Left ventricle myocardium inferior (tissue), 1 donor: ENCODE data around the gene CCDC47. TPM values are rescaled to one million over a fixed set of nuclear protein-coding genes. Genes with fewer than 3 reads are reported as not detected.
A peak's percentile ranks its signal among the peaks of the same experiment; 100 is the strongest.

Source experiments
- DNase-seq: peaks from one replicate; pipeline ENCODE4 v3.0.0-alpha.2; 2020
- H3K27ac ChIP-seq: fragments of 200-600 bp; replicated peaks from 2 replicates; pipeline ENCODE4 v1.8.0; 2021
- H3K27me3 ChIP-seq: fragments of 200-600 bp; 2 replicates; pipeline ENCODE4 v1.8.0; 2021; ENCODE audit warnings: low read depth
- H3K36me3 ChIP-seq: fragments of 200-600 bp; 2 replicates; pipeline ENCODE4 v1.8.0; 2021
- H3K4me1 ChIP-seq: fragments of 200-600 bp; 2 replicates; pipeline ENCODE4 v1.8.0; 2021
- H3K4me3 ChIP-seq: fragments of 200-600 bp; 2 replicates; pipeline ENCODE4 v1.8.0; 2021; ENCODE audit warnings: mild to moderate bottlenecking, moderate library complexity
- H3K9me3 ChIP-seq: fragments of 200-600 bp; replicated peaks from 2 replicates; pipeline ENCODE4 v1.8.0; 2021
- intact Hi-C: fragments of 100-400 bp; cut with micrococcal nuclease; formaldehyde crosslinking; loops from one replicate; pipeline ENCODE4 v1.11.0; 2022
- total RNA-seq: library from RNA; stranded (reverse); fragmentation: NEBNext Ultra II Directional; extraction: Animal tissue kit (Norgen Biotek cat#: 25700); gene quantifications from one replicate; pipeline ENCODE4 v1.2.1, GENCODE V29; 2021
- TF ChIP-seq, protein P1 (sequence below): fragments of 200-600 bp; IDR thresholded peaks from 2 replicates; pipeline ENCODE4 v1.8.0; 2021; ENCODE audit warnings: antibody characterized with exemption, mild to moderate bottlenecking, borderline replicate concordance
- donor health status: DM: no; HTN: yes; CAD: no; lungs with severe emphysema.

The CCDC47 gene
- total RNA-seq, 1 donor from 2014 or later = 79.6 TPM

GRCh38 chr17:63700528-63701455, 72.6 kb downstream of the CCDC47 start:
- Histone ChIP-seq H3K9me3 (no peaks in the 10 kb centered on the region), H3K36me3 (peaks cover 31% of the 10 kb centered on the region), H3K4me1 (peaks cover 41% of the 10 kb centered on the region), H3K27me3 (no peaks in the 10 kb centered on the region), H3K27ac (peak overlapping the region; percentile 82), H3K4me3 (peak overlapping the region; percentile 74)
- intact Hi-C loops = no loop called here
- TF ChIP-seq, protein P1, sequence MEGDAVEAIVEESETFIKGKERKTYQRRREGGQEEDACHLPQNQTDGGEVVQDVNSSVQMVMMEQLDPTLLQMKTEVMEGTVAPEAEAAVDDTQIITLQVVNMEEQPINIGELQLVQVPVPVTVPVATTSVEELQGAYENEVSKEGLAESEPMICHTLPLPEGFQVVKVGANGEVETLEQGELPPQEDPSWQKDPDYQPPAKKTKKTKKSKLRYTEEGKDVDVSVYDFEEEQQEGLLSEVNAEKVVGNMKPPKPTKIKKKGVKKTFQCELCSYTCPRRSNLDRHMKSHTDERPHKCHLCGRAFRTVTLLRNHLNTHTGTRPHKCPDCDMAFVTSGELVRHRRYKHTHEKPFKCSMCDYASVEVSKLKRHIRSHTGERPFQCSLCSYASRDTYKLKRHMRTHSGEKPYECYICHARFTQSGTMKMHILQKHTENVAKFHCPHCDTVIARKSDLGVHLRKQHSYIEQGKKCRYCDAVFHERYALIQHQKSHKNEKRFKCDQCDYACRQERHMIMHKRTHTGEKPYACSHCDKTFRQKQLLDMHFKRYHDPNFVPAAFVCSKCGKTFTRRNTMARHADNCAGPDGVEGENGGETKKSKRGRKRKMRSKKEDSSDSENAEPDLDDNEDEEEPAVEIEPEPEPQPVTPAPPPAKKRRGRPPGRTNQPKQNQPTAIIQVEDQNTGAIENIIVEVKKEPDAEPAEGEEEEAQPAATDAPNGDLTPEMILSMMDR = peak; percentile 23
- DNase-seq = peak; percentile 69

- Histone ChIP-seq H3K4me1 (peaks cover 41% of the 10 kb centered on the region), H3K4me3 (peak within 1 kb of the TSS; percentile 74), H3K36me3 (peaks cover 31% of the 10 kb centered on the region), H3K27ac (peak within 1 kb of the TSS; percentile 82), H3K27me3 (no peaks in the 10 kb centered on the region), H3K9me3 (no peaks in the 10 kb centered on the region)
- DNase-seq = peak; percentile 66
- intact Hi-C loops = no loop called here
- TF ChIP-seq, protein P1 = no peak
These were observed 73.5 kb downstream of the CCDC47 start, which contains the start of gene LIMD2 for GRCh38 chr17:63699638-63700527. TSS of gene LIMD2 (minus strand) at chr17:63700125. CDS start at chr17:63699298, 827 bp downstream.

GRCh38 chr17:63698886-63699637, 74.3 kb downstream of the CCDC47 start:
- peaks cover 41% of the 10 kb centered on the region for H3K4me1 ChIP-seq
- no peaks in the 10 kb centered on the region for H3K27me3 ChIP-seq
- H3K4me3 ChIP-seq = peak overlapping the region; percentile 74
- H3K27ac ChIP-seq = peak overlapping the region; percentile 82
- H3K9me3 ChIP-seq = no peaks in the 10 kb centered on the region
- DNase-seq = peak; percentile 58
- peaks cover 30% of the 10 kb centered on the region for H3K36me3 ChIP-seq
- intact Hi-C loops = no loop called here
- TF ChIP-seq, protein P1 = no peak

GRCh38 chr17:63698381-63698885, 75.0 kb downstream of the CCDC47 start:
- DNase-seq = no peak
- H3K4me3 ChIP-seq = peak overlapping the region; percentile 74
- peaks cover 41% of the 10 kb centered on the region for H3K4me1 ChIP-seq
- intact Hi-C loops = no loop called here
- peak overlapping the region; percentile 82 for H3K27ac ChIP-seq
- TF ChIP-seq, protein P1 = no peak
- no peaks in the 10 kb centered on the region for H3K9me3 ChIP-seq
- H3K36me3 ChIP-seq = peaks cover 29% of the 10 kb centered on the region
- no peaks in the 10 kb centered on the region for H3K27me3 ChIP-seq
